Hepatocyte (in vitro differentiated cells): ENCODE data around the gene ABCB1.

Experiments
- EZH2 ChIP-seq: fragments of 200-600 bp; sonication (generic); IDR thresholded peaks from 2 replicates; pipeline ENCODE4 v1.6.1; 2016; ENCODE audit warnings: antibody characterized with exemption, mild to moderate bottlenecking, borderline replicate concordance
- EZH2phosphoT487 ChIP-seq: fragments of 200-600 bp; sonication (generic); IDR thresholded peaks from one replicate; pipeline ENCODE4 v1.6.1; 2018; ENCODE audit warnings: antibody characterized with exemption, mild to moderate bottlenecking, low read depth, moderate library complexity; ENCODE audit not compliant: unreplicated experiment, severe bottlenecking
- TF ChIP-seq, protein P1 (sequence below): fragments of 200-600 bp; sonication (generic); IDR thresholded peaks from 2 replicates; pipeline ENCODE4 v1.5.1; 2016; ENCODE audit warnings: antibody characterized with exemption, mild to moderate bottlenecking; ENCODE audit not compliant: poor library complexity

DNA sequence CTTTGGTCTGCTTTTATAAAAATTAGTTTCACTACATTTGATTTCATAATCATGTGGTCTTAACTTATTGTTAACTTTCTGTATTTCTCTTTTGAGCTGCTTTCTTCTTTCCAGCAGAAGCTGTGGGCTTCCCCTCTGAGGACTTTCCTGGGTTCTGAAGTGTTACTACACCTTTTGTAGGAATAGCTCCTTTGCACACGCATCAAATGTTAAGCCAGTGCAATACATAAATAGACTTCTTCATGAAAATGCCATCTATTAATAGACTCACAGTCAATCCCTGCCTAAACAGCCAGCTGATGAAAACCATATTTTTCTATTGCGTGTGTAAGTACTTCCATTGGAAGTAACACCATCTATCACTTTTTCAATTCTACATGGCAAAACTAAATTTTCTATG, 126.7 kb downstream of the ABCB1 start:
- TF ChIP-seq, protein P1, sequence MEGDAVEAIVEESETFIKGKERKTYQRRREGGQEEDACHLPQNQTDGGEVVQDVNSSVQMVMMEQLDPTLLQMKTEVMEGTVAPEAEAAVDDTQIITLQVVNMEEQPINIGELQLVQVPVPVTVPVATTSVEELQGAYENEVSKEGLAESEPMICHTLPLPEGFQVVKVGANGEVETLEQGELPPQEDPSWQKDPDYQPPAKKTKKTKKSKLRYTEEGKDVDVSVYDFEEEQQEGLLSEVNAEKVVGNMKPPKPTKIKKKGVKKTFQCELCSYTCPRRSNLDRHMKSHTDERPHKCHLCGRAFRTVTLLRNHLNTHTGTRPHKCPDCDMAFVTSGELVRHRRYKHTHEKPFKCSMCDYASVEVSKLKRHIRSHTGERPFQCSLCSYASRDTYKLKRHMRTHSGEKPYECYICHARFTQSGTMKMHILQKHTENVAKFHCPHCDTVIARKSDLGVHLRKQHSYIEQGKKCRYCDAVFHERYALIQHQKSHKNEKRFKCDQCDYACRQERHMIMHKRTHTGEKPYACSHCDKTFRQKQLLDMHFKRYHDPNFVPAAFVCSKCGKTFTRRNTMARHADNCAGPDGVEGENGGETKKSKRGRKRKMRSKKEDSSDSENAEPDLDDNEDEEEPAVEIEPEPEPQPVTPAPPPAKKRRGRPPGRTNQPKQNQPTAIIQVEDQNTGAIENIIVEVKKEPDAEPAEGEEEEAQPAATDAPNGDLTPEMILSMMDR, result no peak
- TF ChIP-seq EZH2 (no peak), EZH2phosphoT487 (no peak)
